Activated T-helper 1 cell treated with Interleukin-2 at 50 U/mL for 16 hours (primary cell): ENCODE data around the gene MRPS18A.
"Not testable (repeated sequence)": the region's sequence is repeated elsewhere in the genome, so short reads cannot be mapped to it uniquely, and the experiment has no call there.

ENCODE experiments used
- DNase-seq: peaks from one replicate; pipeline ENCODE4 v3.0.0-alpha.2; 2020; ENCODE audit warnings: low read depth

MRPS18A gene

DNA sequence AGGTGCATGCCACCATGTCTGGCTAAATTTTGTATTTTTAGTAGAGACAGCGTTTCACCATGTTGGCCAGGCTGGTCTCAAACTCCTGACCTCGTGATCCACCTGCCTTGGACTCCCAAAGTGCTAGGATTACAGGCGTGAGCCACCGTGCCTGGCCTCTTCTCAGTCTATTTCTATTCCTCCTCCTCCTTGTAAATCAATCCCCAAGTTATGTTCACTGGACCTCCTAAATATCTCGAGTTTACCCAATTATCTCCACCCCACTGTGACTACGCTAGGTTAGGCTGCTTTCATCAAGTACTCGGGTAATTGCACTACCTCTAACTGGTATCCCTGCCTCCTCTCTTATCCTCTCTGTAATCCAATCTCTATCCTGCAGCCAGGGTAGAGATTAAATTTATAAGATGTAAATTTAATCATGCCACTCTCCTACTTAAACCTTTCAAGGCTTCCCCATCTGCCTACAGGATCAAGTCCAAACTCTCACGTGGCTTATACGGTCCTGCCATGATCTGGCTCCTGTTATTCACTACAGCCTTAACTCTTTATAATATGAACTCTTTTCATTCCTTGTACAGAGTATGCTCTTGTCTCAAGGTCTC lies 52.8 kb downstream of the MRPS18A start:
- DNase-seq = no peak

DNA sequence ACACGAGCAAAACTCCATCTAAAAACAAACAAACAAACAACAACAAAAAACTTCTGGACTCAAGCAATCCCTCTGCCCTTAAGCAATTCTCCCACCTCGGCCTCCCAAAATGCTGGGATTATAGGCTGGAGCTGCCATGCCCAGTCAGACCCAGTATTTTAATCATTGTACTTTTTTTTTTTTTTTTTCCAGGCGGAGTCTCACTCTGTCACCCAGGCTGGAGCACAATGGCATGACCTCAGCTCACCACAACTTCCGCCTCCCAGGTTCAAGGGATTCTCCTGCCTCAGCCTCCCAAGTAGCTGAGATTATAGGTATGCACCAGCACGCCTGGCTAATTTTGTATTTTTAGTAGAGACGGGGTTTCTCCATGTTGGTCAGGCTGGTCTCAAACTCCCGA lies 54.6 kb downstream of the MRPS18A start:
- DNase-seq = not testable (repeated sequence)

DNA sequence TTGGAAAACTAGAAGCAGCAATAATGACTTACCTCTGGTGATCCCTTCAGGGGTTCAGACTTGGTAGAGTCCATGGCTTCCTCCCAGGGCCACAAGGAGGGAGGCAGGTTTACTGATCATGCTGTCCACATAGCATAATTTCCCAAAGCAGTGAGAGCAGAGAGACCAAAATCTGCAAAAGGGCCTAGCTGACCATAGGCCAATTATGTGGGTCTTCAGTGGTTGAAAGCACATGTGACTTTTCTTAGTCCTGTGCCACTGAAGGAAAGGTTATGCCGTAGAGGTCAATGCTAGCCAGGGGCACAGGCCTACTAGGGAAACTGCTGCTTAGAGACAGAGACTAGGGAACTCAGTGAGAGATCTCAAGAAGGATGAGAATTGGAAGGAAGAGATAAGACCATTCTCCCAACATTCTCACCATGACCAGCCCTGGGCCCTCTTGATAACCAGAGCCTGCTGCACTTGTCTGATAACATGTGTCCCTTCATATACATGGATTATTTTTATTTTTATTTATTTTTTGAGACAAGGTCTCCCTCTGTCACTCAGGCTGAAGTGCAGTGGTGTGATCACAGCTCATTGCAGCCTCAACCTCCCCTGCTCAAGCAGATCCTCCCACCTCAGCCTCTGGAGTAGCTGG lies 56.5 kb downstream of the MRPS18A start:
- DNase-seq = no peak

DNA sequence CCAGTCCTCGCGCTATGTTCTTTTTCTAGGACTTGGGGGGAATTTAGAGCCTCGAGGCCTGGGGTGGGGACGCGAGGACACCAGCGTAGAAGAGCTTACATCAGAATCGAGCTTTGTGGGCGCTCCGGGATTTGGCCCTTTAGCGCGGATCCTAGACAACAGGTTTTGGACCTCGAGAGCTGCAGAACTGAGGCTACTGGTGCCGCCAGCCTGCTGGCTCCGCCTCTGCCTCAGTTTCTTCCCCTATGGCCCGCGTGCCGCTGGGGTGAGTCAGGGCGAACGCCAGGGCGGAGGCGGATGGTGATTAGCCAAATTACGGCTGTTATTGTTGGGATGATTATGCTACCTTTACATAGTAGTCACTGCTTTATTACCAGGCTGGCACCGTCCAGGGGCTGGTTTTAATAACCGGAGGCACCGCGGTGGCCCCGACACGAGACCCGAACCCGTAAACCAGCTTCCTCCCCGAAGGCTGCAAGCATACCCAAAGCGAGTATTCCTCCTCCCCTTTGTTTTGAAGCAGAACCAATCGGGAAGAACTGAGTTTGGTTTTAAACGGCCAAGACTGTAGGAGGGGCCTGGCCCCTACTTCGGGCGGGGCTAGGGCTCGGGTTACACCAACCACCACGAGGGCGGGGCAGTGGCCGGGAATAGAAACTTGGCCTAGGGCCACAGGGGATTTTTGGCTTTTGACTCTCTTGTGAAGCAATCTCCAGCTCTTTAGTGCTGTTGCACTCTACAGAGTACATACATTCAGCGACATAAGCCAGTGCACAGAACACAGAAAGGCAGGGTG lies 57.9 kb downstream of the MRPS18A start:
- peak; percentile 70 for DNase-seq

DNA sequence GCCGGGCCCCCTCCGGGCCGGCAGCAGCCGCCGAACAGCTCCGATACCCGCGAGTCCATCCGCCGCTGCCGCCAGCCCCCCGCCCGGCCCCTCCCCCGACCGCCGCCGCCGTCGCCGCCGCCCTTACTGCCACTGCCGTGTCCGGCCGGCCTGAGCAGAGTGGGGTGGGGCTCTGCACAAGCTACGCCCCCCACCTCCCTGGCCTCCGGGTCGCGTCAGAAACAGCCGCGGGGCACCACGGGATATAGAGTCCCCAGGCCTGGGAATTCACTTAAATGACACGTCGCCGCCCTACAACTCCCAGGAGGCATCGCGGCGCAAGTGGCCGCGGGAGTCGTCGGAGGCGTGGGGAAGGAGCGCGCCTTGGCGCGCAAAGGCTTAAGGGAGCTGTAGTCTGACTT lies 58.5 kb downstream of the MRPS18A start, which contains the start of gene GTPBP2:
TSS of gene GTPBP2 (minus strand) at position 161 of the 401 bp plus-strand sequence. CDS start at position 59, 102 bp downstream.
- peak; percentile 91 for DNase-seq

DNA sequence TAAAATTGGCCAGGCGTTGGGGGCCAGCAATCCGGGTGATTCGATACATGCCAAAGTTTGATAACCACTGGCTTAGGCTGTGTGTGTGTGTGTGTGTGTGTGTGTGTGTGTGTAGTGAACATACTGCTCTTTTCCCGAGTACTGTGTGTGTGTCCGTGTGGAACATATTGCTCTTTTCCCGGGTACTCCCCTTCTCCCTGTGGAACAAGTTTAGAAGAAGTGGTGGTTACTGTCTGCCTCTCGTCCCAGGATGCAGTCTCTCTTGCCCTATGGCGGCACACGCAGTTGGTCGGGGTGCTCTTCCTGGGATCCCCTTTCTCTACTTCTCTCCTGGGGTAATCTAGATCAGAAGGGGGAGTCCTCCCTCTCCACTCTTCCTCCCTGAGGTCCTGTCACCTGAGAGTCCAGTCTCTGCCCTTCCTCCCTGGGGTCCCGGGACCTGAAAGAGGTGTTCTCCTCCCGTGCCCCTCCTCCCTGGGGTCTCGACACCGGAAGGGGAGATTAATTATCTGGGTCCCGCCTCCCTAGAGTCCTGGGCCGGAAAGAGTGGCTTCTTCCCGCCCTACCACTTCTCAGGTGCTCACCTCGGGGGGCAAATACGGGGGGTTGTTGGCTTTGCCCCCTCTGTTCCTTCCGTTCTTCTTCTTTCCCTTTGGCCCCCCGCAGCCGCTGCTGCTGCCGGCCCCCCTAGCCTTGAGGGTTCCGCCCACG lies 59.0 kb downstream of the MRPS18A start:
- peak; percentile 31 for DNase-seq

DNA sequence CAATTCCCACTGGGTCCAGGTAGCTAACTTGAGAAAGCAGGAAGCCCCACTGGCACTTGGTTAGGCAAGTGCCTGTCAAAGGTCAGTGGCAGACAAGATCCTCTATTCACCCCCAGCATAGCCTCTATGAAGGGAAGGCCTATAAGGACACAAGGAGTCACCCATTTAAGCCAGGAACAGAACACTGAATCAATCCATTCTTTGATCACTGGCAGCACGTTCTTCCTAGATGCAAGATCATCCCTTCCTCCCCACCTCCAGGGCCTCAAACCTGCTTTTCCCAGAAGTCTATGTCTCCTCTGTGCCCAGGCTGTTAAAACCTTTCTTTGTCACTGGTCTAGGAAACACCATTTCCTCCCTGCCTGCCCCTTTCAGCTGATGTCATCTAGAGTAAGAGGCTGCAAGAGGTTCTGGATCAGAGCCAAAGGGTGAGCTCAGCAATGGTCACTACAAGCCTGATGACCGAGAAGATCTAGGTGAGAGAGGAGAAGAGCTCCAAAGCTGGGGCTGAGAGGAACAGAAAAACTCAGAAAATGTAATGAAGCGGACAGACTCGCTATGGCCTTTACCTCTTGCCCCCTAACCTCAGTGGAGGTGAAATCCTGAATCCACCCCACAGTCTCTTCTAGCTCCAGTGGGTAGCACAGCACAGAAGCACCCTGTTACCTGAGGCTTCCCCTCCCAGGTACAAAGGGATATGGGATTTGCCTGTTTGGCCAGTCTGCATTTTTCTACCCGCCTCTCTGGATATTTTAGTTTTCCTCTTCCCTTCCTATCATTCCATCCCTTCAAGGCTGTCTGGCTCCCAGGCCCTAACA lies 60.4 kb downstream of the MRPS18A start:
- DNase-seq = no peak

DNA sequence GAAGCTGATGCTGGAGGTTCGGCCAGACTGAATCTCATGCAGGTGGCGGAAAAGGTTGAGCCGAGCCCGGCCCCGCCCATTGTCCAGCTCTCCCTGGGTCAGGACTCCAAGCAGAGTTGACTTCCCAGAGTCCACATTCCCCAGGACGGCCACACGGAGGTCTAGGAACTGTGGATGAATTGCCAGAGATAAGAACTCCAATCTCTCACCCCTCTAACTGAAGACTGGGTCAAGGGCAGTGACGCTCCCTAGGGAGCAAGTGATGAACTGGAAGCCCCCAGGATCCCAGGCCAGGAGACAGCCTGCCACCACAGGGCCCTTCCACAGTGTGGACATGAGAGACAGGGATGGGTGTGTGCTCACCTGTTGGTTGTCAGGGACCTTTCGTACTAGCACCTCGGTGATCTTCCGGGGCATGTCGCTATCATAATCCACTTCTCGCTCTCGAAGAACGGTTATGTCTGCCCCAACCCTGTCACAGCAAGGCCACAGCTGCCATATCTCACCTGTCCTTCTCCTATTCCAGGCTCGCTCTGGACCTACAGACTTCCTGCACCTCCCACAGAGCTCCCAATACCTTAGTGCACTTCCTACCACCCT lies 62.1 kb downstream of the MRPS18A start:
- DNase-seq = no peak

DNA sequence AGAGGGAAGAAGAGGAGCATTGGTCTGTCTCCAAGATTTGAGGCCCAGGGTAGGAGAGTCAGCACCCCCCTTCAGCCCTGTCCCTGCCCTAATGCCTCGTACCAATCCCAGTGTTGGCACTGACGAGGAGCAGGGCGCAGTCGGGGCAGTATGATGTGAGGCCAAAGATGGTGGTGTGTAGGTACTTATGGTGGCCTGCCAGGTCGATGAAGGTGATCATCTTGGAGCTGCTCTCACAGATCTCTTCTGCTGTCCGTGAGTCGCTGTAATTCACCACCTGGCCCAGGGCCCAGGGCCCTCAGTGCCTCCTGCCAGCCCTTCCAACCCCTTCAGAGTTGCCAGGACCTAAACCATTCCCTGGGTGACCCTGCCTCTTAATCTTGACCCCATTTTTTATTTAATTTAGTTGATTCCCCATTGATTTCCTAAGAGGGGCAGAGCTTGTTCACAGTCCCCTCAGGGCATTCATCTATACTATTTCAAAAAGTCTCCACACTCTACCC lies 62.8 kb downstream of the MRPS18A start:
- no peak for DNase-seq

DNA sequence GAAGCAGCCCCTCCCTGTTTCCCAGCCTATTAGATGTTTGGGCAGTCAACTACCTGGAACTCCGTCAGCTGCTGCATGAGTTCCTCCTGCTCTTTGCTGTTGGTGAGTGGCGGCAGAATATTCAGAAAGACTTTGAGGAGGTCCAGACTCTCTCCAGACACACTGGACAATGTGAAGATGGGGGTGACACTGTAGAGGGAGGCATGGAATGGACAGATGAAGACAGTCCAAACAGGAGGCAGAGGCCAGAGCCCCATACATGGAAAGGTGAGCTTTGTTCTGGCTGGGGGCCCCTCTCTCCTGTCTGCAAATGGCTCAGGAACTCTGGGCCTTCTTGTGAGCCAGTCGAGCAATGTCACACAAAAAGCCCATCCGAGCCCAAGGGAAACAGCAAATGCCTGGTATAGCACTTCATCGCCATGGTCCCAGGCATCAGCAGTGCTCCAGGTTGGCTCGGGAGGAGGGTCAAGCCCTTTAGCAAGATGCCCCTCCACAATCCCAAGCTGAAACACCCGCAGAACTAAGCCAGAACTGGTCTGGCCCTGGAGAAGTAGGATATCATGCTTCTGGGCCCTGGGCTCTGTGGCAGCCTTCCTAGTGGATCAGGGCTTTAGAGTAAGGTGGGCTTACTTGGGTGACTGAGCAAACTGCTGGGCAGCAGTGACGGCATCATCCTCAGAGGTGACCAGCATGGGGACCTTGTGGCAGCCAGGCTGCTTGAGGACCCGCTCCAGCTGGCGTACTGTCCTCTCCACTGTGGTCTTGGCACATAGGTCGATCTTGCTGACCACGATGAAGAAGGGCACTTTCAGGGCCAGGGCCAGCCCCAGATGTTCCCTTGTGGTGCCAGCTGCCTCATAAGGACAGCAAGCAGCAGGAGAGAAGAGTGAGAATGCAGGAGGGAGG lies 63.5 kb downstream of the MRPS18A start:
- no peak for DNase-seq

DNA sequence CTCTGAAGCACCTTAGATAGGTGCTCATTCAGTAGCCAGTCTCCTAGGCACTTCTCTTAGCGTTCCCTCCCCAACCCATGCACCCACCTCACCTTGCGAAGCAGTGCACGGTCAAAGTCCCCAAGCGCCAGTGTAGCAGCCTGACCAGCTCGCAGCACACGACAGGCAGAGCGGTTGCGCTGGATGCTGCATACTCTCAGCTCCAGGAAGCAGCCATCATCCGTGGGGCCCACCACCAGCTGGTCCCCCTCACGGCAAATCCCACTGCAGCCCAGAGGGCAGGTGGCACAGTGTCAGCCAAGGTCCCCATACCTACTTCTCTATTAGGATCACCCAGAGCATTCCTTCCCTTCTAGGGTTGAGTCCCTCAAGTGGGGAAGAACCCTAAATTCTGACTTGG lies 65.0 kb downstream of the MRPS18A start:
- DNase-seq = no peak

DNA sequence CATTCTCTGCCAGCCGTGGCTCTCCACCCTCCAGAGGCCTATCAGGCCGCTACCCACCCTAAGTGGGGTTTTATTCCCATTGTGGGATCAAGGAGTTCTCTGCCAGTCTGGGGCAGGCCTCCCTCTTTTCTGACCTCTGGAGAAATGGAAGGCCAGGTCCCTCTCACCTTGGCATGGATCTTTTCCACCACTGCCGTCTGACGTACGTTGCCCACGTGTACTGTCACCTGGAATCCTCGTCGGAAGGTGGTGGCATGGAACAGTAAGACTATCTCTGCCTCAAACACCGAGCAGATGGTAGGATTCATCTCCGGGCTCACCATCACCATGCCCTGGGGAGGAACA lies 65.8 kb downstream of the MRPS18A start:
- no peak for DNase-seq
